Measurements from ENCODE around the gene PTPN7.
"Not testable (repeated sequence)": the region's sequence is repeated elsewhere in the genome, so short reads cannot be mapped to it uniquely, and the experiment has no call there.

Gene PTPN7

DNA sequence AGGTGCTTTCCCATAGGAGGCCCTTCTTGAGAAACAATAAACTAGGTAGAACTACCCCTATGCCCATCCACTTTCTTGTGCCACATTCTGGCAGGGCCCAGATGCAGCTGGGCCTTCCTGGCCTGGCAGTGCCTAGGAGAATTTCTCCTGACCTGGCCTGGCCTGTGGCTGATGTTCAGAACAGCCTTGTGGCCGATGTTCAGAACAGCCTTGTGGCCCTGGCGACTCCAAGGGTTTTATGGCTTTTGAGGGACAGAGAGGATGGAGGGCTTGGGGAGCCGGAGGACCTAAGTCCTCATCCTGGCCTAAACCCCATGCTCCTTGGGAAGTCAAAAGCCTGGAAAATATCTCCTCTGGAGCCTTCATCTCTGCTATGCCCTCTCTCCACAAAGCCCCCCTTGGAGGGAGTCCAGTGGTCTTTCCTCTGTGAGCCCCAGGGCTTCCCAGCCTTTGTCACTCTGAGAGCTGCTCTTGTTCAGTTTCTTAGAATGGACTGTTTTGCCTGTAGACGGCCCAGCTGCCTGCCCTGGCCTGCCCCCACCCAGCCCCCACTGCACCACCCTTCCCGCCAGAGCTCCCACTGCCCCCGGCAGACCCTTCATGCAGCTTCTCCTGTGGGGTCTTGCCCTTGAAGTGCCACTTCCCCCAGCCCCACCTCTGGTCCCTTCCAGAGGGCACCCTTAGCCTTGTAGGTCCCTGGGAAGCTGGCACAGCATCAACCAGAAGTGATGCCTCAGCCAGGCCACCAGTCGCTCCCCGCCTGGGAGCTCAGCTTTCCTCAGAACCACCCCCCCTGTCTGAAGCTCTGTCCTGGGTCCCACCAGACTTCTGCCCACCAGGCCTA is 30.7 kb downstream of the PTPN7 start:
- DNase-seq, result no peak

- DNase-seq, result no peak
Measured at GRCh38 chr1:202127836-202128622, 32.4 kb downstream of the PTPN7 start.

- no peak for DNase-seq
Measured at GRCh38 chr1:202127061-202127460, 33.3 kb downstream of the PTPN7 start.

GRCh38 chr1:202126426-202126825 is 34.0 kb downstream of the PTPN7 start:
- no peak for DNase-seq

GRCh38 chr1:202125611-202126010 is 34.8 kb downstream of the PTPN7 start:
- no peak for DNase-seq

DNA sequence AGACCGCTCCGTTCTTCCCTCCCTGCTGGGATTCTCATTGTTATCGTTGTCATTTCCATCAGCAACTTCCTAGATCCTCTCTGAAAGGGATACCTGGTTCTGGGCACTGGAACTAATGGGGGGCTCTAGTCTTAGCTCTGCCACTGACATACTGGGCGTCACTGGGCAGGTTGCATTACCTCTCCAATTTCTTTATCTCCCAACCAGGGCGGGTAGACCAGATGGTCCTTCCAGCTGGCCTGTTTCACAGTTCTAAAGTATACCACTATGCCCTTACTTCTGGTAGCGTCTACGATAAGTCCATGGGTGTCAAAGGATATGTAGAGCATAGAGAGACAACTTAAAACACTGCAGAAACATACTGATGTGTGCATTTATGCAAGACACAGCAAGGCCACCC is 36.3 kb downstream of the PTPN7 start:
- DNase-seq, result no peak

GRCh38 chr1:202123336-202123813 is 37.0 kb downstream of the PTPN7 start:
- no peak for DNase-seq

GRCh38 chr1:202122639-202123335 is 37.6 kb downstream of the PTPN7 start, which contains the start of gene GPR37L1:
Gene GPR37L1, plus strand, starts transcription at chr1:202122917. Its CDS starts 47 bp downstream, at chr1:202122964.
- DNase-seq, result no peak

DNA sequence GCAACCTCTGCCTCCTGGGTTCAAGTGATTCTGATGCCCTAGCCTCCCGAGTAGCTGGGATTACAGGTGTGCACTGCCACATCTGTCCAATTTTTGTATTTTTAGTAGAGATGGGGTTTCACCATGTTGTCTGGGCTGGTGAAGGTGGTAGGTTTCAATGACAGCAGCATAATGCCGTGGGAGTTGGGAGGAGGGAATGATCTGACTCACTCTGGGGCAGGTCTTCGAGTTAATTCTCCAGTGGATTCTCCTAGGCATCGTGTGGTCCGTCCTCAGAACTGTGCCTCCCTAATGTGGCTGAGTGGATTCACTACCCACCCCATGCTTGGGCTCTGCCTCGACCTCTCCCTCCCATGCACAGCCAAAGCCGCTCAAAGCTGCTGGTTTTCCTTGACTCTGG is 39.4 kb downstream of the PTPN7 start:
- DNase-seq, result no peak

GRCh38 chr1:202117898-202118371 is 42.5 kb downstream of the PTPN7 start:
- DNase-seq, result no peak

GRCh38 chr1:202116287-202116686 is 44.1 kb downstream of the PTPN7 start:
- DNase-seq, result no peak

DNA sequence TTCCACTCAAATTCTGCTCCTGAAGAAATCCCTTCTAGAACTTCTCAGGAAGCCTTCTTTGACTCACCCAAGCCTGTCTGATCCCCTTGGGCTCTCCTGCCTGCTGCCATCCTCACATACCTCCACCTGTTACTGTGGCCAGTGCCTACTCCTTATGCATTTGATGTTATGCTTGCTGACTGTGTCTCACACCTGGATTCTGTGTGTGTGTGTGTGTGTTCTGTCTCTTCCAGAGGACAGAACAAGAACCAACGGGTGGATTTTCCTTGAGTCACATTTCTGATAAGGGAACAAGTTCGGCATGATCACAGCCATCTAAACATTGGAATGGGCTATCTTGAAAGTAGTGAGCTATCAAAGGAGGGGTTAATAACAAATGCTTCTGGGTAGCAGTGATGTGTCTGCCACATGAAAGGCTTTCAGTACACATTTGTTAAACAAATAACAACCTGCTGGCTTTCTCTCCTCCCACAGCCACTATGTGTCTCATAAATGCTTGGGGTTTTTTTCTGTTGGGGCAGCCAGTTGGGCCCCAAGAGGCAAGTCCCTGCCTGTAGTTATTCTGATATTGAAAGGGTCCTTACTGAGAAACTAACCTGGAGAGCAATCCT is 46.6 kb downstream of the PTPN7 start:
- DNase-seq, result no peak

GRCh38 chr1:202112859-202113689 is 47.3 kb downstream of the PTPN7 start:
- DNase-seq, result no peak

DNA sequence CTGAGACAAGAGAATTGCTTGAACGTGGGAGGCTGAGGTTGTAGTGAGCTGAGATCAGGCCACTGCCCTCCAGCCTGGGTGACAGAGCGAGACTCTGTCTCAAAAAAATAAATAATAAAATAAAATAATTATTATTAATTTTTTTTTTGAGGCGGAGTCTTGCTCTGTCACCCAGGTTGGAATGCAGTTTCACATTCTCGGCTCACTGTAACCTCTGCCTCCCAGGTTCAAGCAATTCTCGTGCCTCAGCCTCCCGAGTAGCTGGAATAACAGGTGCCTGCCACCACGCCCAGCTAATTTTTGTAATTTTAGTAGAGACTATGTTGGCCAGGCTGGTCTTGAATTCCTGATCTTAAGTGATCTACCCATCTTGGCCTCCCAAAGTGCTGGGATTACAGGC is 48.8 kb downstream of the PTPN7 start:
- not testable (repeated sequence) for DNase-seq

DNA sequence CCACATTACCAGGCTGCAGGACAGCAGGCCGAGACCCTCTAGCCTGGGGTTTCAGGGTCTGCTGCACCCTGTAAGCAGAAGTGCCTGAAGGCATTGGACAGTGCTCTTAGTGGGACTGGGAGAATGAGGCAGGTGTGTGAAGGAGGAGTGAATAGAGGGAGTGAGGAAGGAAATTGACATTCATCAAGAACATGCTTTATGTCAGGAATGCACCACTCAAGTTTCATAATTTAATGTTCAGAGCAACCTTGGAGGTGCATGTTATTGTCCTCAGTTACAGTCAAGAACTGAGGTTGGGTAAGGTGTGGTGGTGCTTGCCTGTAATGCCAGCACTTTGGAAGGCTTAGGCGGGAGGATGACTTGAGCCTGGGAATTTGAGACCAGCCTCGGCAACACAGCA is 49.4 kb downstream of the PTPN7 start:
- DNase-seq, result no peak

GRCh38 chr1:202107801-202108731 is 52.3 kb downstream of the PTPN7 start:
- DNase-seq, result peak in 1 of 2 experiments; percentile 45

DNA sequence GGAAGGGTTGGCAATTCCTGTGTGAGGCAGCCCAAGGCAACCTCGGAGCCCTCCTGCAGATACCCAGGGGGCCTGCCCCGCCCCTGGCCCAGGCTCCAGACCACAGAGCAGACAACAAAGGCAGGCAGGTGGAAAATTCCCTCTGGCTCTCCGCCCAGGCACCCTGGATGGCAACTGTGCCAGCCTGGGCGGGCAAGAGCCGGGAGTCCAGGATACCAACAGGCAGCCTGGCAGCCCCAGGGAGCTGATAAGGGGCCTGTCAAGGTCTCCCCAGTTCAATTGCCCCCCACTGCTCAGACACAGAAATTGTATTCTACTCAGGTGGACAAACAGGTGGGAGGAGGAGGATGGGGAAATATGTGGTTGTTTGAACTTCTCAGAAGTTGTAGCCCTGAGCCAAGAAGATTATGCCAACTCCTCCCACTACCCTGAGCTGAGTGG is 53.1 kb downstream of the PTPN7 start:
- no peak for DNase-seq

GRCh38 chr1:202106340-202107254 is 53.8 kb downstream of the PTPN7 start:
- DNase-seq, result no peak

Data from NCI-H187 (cell line).